GM12891 (cell line): Measurements from ENCODE around the gene F5.

Source experiments
- DNase-seq: peaks from one replicate; pipeline ENCODE4 v3.0.0; 2011; ENCODE audit warnings: low spot score; ENCODE audit not compliant: insufficient read length
- FAIRE-seq: peaks from 2 replicates; lab custom pipeline; 2011; peaks lifted over from hg19 to GRCh38; lab: Jason Lieb, UNC
- PAX5 ChIP-seq: IDR thresholded peaks from 2 replicates; pipeline ENCODE4 v1.6.1; 2011; ENCODE audit warnings: low read length, moderate library complexity, mild to moderate bottlenecking; ENCODE audit not compliant: insufficient read depth, severe bottlenecking
- POLR2A ChIP-seq: IDR thresholded peaks from 2 replicates; pipeline ENCODE4 v1.6.1; 2011; ENCODE audit warnings: low read depth, low read length, control low read depth
- POLR2AphosphoS5 ChIP-seq: IDR thresholded peaks from 2 replicates; pipeline ENCODE4 v1.6.1; 2011; ENCODE audit warnings: low read depth, low read length, control low read depth
- POU2F2 ChIP-seq: IDR thresholded peaks from 2 replicates; pipeline ENCODE4 v1.6.1; 2011; ENCODE audit warnings: low read depth, mild to moderate bottlenecking, control low read depth, low read length, moderate library complexity
- SPI1 ChIP-seq: IDR thresholded peaks from 2 replicates; pipeline ENCODE4 v1.6.1; 2011; ENCODE audit warnings: low read depth, low read length, control low read depth
- TAF1 ChIP-seq: IDR thresholded peaks from 2 replicates; pipeline ENCODE4 v1.6.1; 2011; ENCODE audit warnings: low read depth, low read length, control low read depth

F5 gene

GRCh38 chr1:169527451-169528214, 58.6 kb downstream of the F5 start:
- TF ChIP-seq POU2F2, result no peak
- no peak for TF ChIP-seq POLR2A
- TF ChIP-seq SPI1, result no peak
- no peak for TF ChIP-seq TAF1
- TF ChIP-seq POLR2AphosphoS5, result no peak
- no peak for TF ChIP-seq PAX5
- DNase-seq (no peak), FAIRE-seq (no peak)

- no peak for DNase-seq
Observed at GRCh38 chr1:169527001-169527400, 59.3 kb downstream of the F5 start.

DNA sequence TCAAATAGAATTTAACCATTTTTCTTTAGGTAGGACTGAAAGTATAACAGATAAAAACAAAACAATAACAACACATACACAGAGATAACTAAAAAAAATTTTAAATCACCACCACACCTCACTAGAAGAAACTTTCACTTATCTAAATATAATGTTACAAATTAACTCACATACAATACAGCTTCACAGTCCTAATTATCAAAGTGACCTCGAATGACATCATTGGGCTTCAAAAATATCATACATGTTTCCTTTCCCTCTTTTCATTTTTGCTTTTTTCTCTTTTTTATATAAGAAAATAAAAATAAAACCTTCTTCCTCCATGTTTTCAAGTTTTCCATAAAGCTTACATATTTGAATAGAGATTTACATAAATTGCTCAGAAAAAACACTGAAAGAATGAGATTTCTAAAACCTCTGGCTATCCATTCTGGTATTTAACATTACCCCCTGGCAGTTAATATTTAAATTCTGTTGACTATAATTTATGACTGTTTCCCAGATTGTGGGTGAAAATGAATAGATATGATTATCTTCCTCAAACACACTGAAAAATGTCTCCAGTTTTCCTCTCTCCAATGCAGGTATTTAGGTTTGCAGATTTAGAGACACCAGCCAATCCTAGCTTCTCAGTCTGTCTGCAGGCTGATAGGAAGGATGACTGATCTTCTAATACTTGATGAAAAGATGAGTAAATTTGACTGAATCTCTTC, 60.0 kb downstream of the F5 start:
- DNase-seq (no peak), FAIRE-seq (no peak)
- TF ChIP-seq POLR2AphosphoS5 (no peak), PAX5 (no peak), SPI1 (no peak), POLR2A (no peak), POU2F2 (no peak), TAF1 (no peak)

More at GRCh38 chr1:169527001-169527400, 59.3 kb downstream of the F5 start:
- TF ChIP-seq POU2F2 (no peak), SPI1 (no peak), POLR2AphosphoS5 (no peak), TAF1 (no peak), PAX5 (no peak), POLR2A (no peak)
- FAIRE-seq, result no peak

GRCh38 chr1:169525391-169525790, 60.9 kb downstream of the F5 start:
- TF ChIP-seq TAF1 (no peak), POLR2A (no peak), POLR2AphosphoS5 (no peak), PAX5 (no peak), SPI1 (no peak), POU2F2 (no peak)
- FAIRE-seq (no peak), DNase-seq (no peak)

- FAIRE-seq, result no peak
- TF ChIP-seq SPI1, result no peak
- no peak for TF ChIP-seq POLR2A
- no peak for DNase-seq
Observed at GRCh38 chr1:169523904-169524303, 62.4 kb downstream of the F5 start.

DNA sequence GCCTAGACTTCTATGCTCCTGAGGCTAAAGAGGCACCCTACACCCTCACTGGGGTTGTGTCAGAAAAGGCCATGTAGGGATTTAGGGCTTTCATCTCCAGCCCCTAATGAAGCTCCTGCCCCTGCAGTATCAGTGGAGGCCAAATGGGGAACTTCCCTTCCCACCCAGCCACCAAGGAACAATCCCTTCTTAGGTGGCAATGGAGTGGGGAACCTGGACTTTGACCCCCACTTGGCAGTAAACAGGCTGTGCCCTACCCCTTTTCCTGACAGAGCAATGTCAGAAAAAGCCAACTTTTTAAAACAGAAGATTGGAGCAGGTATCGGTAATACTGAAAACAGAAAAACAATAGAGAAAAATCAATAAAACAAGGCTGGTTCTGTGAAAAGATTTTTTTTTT, 65.1 kb downstream of the F5 start:
- TF ChIP-seq POU2F2, result no peak
- TF ChIP-seq PAX5, result no peak
- no peak for TF ChIP-seq POLR2A
- no peak for TF ChIP-seq POLR2AphosphoS5
- no peak for TF ChIP-seq TAF1
- TF ChIP-seq SPI1, result no peak
- DNase-seq (no peak), FAIRE-seq (no peak)

- TF ChIP-seq POLR2AphosphoS5 (no peak), TAF1 (no peak), SPI1 (no peak), POLR2A (no peak), PAX5 (no peak)
- no peak for DNase-seq
- no peak for FAIRE-seq
Observed at GRCh38 chr1:169517558-169518186, 68.6 kb downstream of the F5 start.

- DNase-seq, result no peak
- FAIRE-seq, result no peak
- TF ChIP-seq PAX5 (no peak), POLR2AphosphoS5 (no peak), POLR2A (no peak), SPI1 (no peak), TAF1 (no peak), POU2F2 (no peak)
Observed at GRCh38 chr1:169515641-169516040, 70.6 kb downstream of the F5 start.

DNA sequence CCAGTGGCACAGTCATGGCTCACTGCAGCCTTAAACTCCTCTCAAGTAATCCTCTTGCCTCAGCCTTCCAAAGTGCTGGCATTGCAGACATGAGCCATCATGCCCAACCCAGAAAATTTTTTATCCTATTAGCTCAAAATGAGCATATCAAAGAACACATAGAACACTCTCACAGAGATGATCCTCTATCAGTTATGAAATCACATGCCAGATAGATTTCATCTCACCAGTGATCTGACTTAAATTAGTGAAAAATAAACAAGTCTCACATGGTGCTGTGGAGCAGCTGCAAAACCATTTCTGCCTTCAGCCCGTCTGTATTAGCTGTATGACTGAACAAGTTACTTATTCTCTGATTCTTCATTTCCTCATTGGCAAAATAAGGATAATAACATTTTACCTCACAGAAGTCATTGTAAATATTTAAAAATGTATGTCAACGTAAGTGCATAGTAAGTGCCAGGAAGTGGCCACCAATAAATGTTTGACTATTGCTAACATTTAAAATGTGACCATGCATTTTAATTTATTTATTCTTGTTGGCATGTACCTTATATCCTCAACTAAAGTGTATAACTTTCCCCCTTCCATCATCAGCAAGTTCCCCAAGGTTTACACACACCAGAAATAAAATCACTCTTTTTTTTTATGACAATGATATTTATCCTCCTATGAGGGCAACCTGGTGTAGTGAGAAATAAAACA, 71.6 kb downstream of the F5 start:
- TF ChIP-seq POU2F2 (no peak), TAF1 (no peak), PAX5 (no peak), POLR2A (no peak), SPI1 (no peak), POLR2AphosphoS5 (no peak)
- DNase-seq (no peak), FAIRE-seq (peak; percentile 23)
